ENCODE data around the gene SNRPA. TPM values are rescaled to one million over a fixed set of nuclear protein-coding genes. Genes with fewer than 3 reads are reported as not detected.

The SNRPA gene
- total RNA-seq, 1 experiment from 2014 or later, result 225 TPM

DNA sequence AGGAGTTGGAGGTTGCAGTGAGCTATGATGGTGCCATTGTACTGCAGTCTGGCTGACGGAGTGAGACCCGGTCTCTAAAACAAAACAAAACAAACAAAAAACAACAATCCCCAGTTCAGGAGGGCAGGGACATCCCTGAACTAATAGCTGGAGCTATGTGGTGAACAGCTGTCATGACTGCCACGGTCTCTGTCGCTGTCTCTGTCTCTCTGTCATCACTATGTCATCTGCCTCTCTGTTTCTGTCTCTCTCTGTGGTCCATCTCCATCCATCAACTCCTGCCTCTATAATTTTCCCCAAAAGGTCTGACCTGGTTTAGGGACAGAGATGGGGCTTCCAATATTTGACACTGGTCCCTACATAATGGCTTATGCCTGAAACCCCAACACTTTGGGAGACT, 26.7 kb upstream of the SNRPA start:
- DNase-seq, result no peak
- no peak overlapping the region for H3K27ac ChIP-seq (ENCODE audit: insufficient read length, low read depth, low read length)
- no peak for TF ChIP-seq CTCF (conservative IDR thresholded peaks at IDR 0.05)
- H4K20me1 ChIP-seq (ENCODE audit: control insufficient read depth, insufficient read depth, insufficient read length), result no peaks in the 10 kb centered on the region
- no peak overlapping the region for H3K27ac Mint-ChIP-seq
- H3K18ac ChIP-seq (ENCODE audit: insufficient read length, low read depth, low read length), result no peak overlapping the region
- H4K8ac ChIP-seq (replicated peaks; ENCODE audit: insufficient read length, low read depth, low read length), result no peak overlapping the region
- H2AFZ ChIP-seq (ENCODE audit: low read length), result no peak overlapping the region
- H3T11ph ChIP-seq (ENCODE audit: low read length), result no peak overlapping the region
- H3K56ac ChIP-seq (ENCODE audit: insufficient read length, low read depth, low read length), result no peak overlapping the region
- H3K4me1 Mint-ChIP-seq, result peaks cover 4 to 12% of the 10 kb centered on the region in 2 experiments
- WGBS (ENCODE audit: extremely low coverage, insufficient read length, low lambda C conversion rate), result no CpG with 5 or more reads among the region's 4 CpGs
- no peak overlapping the region for H3K4me3 Mint-ChIP-seq
- H2BK5ac ChIP-seq (ENCODE audit: insufficient read length, low read length), result no peak overlapping the region
- H2BK120ac ChIP-seq (ENCODE audit: low read depth, low read length, poor library complexity, severe bottlenecking), result no peak overlapping the region
- peaks cover 0 to 3% of the 10 kb centered on the region in 2 experiments; a peak in 2 of 5 replicates for H3K9me3 Mint-ChIP-seq
- H4K5ac ChIP-seq (ENCODE audit: insufficient read length, low read depth, low read length), result no peak overlapping the region
- peaks cover 14 to 59% (median 30%) of the 10 kb centered on the region in 3 experiments; a peak in 6 of 7 replicates for H3K36me3 Mint-ChIP-seq (ENCODE audit: insufficient read depth in 1 of 3, low read depth in 3 of 3)
- no peak overlapping the region for H3K23ac ChIP-seq (ENCODE audit: insufficient read length, low read depth, low read length)
- no peak overlapping the region for H3K9ac ChIP-seq (ENCODE audit: extremely low read depth, insufficient read length, low read length)
- no peak overlapping the region for H2AK5ac ChIP-seq (ENCODE audit: insufficient read length, low read length)
- no peak overlapping the region for H3K4me2 ChIP-seq (ENCODE audit: insufficient read depth, insufficient read length, low read length)
- no peaks in the 10 kb centered on the region for H3K23me2 ChIP-seq (ENCODE audit: insufficient read length, low read depth, low read length, poor library complexity, severe bottlenecking)
- H3K9me3 ChIP-seq (ENCODE audit: control insufficient read depth, low read depth, low read length), result no peaks in the 10 kb centered on the region
- H3K4me1 ChIP-seq (ENCODE audit: insufficient read depth, low read length), result no peaks in the 10 kb centered on the region
- no peak overlapping the region for H3K14ac ChIP-seq (ENCODE audit: insufficient read depth, low read length)
- no peak overlapping the region for H2BK12ac ChIP-seq (ENCODE audit: insufficient read length, low read depth, low read length)
- H3K27me3 ChIP-seq (ENCODE audit: insufficient read depth, low read length), result no peaks in the 10 kb centered on the region
- H3K79me2 ChIP-seq (ENCODE audit: insufficient read depth, low read length), result peaks cover 2% of the 10 kb centered on the region; the same call in 1 of the 2 replicates
- H3K79me1 ChIP-seq (ENCODE audit: insufficient read depth, low read depth, low read length, poor library complexity, severe bottlenecking), result no peaks in the 10 kb centered on the region
- H3K4ac ChIP-seq (ENCODE audit: low read depth, low read length), result no peak overlapping the region
- no peak overlapping the region for H2BK20ac ChIP-seq (ENCODE audit: low read depth, low read length, poor library complexity, severe bottlenecking)
- H3K27me3 Mint-ChIP-seq (ENCODE audit: low read depth), result no peaks in the 10 kb centered on the region
- H4K91ac ChIP-seq (ENCODE audit: insufficient read length, low read depth, low read length), result no peak overlapping the region
- no peak overlapping the region for H2BK15ac ChIP-seq (ENCODE audit: low read depth, low read length)
